HTR-8/SVneo (cell line): ENCODE measurements around the gene SLC6A7.

ENCODE experiments used
- DNase-seq: peaks from one replicate; pipeline ENCODE4 v3.0.0; 2011; ENCODE audit warnings: low spot score, mixed read lengths; ENCODE audit not compliant: insufficient read length
- FAIRE-seq: peaks from 2 replicates; lab custom pipeline; 2011; peaks lifted over from hg19 to GRCh38; lab: Jason Lieb, UNC

Gene SLC6A7

DNA sequence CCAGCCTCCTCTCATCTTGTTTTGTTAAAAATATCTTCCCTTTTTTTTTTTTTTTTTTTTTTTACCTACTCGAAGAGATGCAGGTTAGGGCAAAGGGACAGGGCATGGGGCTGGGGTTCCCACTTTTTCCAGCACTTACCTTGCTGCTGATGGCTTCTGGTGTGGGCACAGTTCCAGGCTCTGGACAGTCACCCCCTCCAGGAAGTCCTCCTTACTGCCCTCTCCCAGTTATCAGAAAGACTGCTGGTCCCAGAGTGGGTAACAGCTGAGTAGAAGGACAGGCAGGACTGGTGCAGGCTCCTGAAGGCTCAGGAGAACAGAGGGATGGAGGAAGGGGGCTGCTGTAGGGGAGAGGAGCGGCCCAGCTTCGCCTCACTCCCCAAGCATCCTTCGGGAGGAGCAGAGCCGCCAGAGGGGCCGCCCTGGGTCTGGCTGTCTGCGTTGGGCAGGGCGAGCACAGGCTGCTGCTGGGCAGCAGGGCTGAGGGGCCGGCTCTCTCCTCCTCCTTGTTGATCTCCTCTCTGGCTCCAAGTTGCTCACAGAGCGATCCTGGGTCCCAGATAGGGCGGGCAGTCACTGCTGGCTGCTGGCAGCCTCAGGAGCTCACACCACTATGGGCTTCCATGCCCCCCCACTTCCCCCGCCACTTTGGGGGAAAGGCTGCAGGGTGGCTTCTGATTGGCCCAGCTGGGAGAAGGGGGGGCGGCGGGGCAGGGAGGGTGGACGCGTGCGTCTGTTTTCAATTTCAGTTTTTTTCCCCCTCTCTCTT is 34.4 kb upstream of the SLC6A7 start, which contains the start of gene PDGFRB:
Gene PDGFRB, minus strand, starts transcription at position 588 of the 769 bp plus-strand sequence. CDS start 18,798 bp downstream, outside the sequence.
- FAIRE-seq (peak; percentile 66), DNase-seq (peak; percentile 86)

DNA sequence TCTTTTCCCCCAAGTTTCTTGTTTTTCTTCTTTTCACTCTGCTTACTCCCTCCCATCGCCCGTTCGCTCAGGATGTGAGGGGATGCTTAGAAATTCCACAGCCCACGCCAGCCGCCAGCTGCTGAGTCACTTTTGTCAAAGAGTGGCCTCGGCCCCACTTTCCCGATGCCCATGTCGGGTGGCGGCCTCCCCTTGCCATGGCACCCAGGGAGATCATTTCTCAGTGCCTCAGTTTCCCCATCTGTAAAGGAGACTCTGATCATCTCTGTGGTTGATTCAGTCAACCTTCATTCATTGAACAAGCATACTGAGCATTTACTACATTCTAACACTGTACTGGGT is 33.9 kb upstream of the SLC6A7 start:
- FAIRE-seq, result no peak

DNA sequence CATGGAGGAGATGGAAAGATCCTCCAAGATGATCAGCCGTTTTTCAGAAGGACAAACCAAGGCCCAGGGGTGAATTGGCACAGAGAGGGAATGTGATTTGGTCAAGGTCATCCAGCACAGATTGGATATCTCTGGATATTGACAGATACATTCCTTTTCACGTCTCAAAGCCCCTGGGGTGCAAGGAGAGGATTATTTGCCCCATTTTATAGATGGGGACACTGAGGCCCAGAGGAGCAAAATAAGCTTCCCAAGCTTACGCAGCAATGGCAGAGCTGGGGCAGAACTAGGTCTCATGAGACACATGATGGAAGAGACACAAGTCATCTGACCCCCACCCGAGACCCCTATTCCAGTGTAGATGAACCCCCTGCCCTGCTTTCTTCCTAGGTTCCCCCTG is 33.3 kb upstream of the SLC6A7 start:
- FAIRE-seq (no peak), DNase-seq (no peak)

More for the DNA sequence above, 33.9 kb upstream of the SLC6A7 start:
- DNase-seq, result no peak

DNA sequence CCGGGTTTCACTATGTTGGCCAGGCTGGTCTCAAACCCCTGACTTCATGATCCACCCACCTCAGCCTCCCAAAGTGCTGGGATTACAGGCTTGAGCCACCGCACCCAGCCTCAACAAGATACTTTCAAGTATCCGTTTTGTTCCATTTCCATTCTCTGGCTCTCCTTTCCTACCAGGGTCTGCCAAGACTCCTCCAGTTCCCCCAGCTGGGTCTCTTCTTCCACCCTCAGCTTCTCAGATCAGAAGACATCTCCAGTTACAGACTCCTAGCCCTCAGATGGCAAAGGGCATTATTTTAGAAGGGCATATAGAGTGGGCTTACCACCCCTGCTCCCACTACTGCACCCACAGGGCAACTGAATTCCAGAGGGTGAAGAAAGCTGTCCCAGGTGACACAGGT is 32.7 kb upstream of the SLC6A7 start:
- no peak for FAIRE-seq
- DNase-seq, result no peak

DNA sequence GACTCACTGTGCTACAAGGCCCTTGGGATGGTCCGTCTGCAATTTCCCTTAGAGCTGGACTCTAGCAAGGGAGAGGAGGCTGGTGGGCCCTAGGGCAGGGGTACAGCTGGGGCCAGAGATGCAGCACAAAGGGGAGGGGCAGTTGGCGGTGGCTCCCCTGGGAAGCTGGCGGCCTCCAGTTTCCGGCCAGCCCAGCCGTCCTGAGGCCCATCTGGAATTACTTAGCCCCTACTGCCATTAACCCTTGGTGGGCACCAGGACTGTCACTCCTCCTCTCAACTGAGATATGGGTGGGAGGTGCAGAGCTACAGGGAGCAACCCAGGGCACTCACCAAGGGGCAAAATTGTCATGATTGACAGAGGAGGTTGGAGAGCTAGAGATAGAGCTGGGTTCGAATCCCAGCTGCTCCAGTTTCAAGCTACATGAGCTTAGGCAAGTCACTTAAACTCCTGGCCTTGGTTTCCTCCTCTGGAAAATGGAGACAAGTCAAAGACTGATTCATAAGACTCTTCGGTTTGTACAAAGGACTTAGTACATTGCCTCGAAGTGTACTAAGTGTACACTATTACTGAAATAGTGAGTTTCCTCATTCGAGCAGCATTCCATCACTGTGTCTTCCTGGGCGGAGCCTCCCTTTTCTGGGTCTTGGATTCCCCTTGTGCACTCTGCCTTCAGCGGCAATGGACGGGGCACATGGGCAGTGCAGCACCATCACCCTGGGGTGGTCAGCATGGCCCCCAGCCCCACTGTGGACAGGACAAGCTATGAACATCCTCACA is 31.5 kb upstream of the SLC6A7 start:
- DNase-seq (no peak), FAIRE-seq (no peak)

DNA sequence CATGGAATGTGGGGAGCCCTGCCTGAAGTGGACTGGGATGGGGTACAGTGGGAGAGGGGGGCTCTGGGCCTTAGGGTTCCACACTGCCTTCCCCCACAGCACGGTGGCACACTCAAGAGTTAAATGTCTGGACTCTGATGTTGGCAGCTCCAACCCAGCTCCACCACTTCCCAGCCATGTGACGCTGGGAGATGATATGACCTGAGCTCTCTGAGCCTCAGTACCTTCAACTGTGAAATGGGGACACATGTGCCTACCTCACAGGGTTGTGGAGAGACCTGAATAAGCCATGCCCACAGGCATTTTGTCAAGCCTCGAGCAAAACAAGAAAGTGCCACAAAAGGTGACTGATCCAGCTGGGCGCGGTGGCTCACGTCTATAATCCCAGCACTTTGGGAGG is 30.8 kb upstream of the SLC6A7 start:
- no peak for DNase-seq
- no peak for FAIRE-seq

DNA sequence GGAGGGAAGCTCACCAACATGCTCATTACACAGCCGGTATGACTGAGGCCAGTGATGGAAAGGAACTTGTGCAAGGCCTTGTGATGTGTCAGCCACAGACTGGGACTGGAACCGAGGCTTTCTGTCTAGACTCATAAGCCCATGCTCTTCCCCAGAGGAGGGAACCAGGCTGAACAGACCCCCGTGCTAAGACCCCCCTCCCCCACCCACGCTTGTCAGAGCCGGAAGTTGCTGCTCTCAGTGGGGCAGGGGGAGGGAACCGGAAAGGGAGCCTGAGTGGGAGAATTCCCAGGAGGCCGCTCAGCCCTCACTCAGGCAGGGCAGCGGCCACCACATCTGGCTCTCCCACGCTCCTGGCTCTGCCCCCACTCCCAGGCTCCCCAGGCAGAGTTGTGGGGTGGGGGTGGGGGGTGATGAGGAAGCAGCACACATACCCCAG is 30.1 kb upstream of the SLC6A7 start:
- FAIRE-seq (no peak), DNase-seq (no peak)

DNA sequence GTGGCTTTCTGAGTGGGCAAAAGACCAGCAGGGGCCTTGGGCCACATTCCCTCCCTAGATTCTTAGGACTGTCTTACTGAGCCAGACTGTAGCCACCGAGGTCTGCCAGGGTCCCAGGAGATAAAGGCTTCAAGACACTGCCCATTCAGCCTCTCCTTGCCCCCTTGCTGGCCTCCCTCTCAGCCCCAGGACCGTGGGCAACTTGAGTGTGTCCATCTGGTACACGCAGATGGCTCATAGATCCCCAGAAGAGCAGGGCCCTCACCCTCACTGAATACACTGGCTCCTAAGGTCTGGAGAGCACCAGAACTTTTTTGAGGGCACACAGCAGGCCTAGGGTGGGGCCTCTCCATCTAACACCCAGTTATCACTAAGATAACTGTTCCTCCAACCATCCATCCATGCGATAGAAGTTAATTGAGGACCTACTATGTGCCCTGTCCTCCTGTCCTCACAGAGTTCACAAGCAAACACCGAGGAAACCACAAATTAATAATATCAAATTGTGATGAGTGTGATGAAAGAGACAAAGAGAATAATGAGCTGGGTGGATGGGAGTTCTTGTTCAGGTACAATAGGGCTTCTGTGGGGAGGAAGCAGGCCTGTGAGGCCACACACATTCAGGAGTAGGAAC is 29.3 kb upstream of the SLC6A7 start:
- DNase-seq (no peak), FAIRE-seq (no peak)

DNA sequence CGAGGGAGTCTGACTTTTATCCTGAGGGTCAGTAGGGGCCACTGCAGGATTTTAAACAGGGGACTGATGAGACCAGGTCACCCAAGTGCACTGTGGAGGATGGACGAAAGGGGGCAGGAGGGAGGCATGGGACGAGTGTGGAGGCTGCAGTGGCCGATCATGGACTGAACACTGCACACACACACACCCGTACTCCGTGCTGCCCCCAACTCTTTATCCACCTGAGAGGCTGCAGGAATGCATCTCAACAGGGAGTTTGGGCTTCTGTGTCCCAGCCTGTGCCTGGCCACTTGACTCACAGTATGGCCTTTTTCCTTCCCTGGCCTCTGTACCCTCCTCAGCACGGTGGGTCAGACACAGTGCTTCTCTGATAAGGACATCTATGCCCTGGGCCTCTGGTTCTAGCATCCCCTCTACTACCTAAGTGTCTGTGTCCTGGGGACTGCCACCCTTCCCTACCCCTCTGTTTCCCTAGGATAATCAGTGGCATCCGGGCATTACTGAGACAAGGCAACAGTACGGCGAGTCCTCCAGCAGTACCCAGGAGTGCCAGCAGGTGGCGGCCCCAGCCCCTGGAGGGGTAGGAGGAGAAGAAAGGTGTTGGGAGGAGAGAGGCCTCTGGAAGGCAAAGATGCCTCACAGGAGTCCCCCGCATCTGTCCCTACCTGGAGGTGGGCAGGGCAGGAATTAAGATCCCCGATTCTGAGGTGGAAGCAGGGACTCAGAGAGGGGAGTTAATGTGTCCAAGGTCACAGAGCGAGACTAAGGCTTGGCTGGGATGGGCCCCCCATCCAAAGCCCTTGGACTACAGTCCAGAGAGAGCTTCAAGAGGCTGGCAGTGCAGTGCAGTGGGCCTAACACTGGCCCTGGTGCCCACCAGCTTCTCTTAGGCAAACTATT is 28.4 kb upstream of the SLC6A7 start:
- peak; percentile 69 for FAIRE-seq

DNA sequence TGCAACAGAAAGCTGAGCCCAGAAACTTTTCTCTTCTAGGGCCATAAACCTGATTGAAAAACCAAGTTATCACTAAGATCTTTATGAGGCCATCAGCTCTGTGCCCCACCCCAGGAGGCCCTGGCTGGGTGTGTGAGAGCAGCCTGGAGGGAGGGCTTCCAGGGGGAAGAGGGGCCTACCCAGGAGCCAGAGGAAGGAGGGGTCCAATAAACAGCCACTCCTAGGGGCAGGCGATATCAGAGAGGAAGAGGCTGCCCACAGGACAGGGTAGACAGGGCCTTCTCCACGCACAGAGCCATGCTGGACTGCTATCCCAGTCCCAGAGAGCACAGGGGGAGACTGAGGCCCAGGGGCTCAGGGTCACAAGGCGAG is 27.7 kb upstream of the SLC6A7 start:
- FAIRE-seq, result no peak
- no peak for DNase-seq

More for the DNA sequence above, 28.4 kb upstream of the SLC6A7 start:
- peak; percentile 85 for DNase-seq

DNA sequence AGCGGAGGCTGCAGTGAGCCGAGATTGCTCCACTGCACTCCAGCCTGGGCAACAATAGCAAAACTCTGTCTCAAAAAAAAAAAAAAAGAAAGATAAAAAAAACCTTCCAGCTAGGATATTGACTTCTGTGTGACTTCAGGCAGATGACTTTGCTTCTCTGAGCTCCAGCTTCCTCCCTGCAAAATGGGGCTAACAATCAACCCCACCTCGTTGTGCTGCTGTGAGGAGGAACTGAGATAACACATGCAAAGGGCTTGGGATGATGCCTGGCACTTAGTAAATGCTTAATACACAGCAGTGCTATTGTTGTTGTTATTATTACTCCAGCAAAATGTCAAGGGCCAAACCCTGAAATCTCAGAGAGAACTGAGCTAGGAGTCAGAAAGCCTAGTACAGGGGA is 26.8 kb upstream of the SLC6A7 start:
- FAIRE-seq, result no peak

DNA sequence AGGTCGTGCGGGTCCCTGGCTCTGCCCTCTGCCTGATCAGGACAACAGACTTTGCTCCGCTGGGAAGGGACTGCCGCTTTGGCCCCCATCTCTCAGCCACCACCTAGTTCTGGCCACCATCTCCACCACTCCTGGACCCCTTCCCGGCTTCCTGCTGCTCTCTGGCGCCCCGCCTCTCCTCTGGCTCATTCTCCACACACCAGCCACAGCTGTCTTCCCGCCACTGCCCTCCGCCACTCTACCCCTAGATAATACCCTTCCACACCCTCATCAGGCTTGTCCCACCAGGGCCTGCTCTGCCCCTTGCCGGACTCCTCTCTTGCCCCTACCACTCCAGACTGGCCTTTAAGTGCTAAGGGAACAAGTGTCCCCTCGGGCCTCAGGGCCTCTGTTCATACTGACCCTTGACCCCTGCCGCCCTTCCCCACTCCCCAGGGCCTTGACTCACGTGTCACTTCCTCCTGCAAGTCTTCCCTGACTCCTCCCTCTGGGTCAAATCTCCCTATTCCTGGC is 26.3 kb upstream of the SLC6A7 start:
- FAIRE-seq, result no peak
- no peak for DNase-seq

More for the DNA sequence above, 26.8 kb upstream of the SLC6A7 start:
- DNase-seq, result no peak

DNA sequence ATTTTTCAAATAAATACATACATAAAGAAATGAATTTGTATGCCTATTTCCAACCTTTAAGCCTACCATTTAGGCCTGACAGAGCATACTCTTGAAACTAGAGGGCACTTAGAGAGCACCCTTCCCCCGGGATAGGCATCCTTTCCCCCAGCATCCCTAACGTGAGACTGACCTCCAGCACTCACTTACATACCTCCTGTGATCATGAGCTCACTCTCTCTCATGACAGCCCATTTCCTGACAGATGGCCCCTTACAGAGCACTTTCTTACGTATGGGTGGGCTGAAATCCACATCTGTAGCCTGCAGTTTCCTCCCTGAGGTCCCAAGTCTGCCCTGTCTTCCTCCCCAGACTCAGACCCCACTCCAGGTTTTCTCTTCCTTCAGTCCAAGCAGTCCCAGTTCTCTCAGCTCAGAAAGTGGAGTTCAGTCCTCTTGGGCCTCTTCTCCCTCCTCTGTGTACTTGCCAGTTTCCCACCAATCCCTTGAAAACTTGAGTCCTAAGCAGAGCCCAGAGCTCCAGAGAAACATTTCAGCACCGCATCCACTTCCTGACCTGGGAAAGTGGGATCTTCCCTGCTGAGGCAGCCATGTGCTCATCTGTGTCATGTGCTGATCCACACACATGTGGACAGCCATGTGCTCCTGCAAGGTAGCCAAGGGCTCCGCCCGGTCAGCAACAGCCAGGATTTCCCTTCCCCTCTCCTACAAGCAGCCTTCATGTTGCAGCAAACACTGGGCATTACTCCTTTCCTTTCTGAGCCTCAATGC is 25.5 kb upstream of the SLC6A7 start:
- FAIRE-seq (no peak), DNase-seq (no peak)

DNA sequence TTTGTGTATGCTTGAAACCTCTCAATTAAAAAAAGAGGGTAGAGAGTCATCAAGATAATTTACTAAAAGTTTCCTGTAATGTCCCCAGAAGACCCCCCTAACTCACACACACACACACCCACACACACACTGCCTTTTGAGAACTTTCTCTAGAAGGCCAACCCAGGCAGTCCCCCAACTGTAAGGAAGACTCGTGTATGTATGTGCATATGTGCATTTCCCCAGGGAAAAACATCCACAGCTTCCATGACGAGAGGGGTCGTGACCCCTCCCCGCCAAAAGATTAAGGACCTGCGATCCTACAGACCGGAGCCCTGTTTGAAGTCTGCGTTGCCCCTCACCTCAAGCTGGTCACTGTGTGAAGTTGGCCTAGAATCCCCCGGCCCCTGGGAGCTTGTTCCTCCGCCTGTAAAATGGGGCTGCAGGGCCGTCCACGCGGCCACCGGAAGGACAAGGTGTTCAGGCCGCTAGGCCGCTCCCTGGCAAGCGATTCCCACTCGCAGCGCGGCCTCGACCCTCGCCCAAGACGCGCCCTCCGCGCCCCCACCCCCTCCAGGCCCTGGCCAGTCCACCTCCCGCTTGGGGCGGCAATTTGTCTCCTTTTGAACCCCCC is 23.7 kb upstream of the SLC6A7 start:
- FAIRE-seq, result no peak
- no peak for DNase-seq

DNA sequence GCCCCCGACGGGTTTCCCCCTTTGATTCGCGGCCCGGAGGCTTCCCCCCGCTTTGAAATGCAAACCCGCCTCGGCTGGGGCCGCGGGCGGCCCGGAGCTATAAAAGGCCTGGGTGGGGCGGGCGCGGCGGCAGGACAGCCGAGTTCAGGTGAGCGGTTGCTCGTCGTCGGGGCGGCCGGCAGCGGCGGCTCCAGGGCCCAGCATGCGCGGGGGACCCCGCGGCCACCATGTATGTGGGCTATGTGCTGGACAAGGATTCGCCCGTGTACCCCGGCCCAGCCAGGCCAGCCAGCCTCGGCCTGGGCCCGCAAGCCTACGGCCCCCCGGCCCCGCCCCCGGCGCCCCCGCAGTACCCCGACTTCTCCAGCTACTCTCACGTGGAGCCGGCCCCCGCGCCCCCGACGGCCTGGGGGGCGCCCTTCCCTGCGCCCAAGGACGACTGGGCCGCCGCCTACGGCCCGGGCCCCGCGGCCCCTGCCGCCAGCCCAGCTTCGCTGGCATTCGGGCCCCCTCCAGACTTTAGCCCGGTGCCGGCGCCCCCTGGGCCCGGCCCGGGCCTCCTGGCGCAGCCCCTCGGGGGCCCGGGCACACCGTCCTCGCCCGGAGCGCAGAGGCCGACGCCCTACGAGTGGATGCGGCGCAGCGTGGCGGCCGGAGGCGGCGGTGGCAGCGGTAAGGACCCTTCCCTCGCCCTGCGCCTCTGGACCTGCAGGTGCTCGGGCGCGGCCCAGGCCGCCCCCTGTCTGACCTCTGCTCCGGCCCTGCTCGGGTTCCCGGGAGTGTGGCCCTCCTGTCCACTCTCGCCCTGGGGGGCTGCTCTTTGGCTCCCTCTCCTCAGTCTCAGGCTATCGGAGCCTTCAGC is 23.0 kb upstream of the SLC6A7 start, which contains the start of gene CDX1:
Gene CDX1, plus strand, starts transcription at position 129 of the 862 bp plus-strand sequence. Its CDS starts 99 bp downstream, at position 228.
- FAIRE-seq (no peak), DNase-seq (no peak)

DNA sequence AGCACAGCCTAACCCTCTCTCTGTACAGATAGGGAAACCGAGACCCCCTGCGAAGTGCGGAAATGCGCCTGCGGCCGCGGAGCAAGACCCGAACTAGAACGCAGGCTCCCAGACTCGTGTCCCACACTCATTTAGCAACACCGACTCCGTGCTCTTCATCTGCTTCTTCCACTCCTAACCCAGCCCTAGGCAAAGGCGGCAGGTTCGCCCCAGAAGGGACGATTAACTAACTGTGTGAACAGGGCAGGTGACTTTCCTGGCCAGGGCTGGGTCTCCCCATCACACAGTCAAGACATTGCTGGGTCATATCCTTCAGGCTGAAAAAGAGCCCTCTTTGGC is 22.4 kb upstream of the SLC6A7 start:
- DNase-seq (no peak), FAIRE-seq (no peak)

DNA sequence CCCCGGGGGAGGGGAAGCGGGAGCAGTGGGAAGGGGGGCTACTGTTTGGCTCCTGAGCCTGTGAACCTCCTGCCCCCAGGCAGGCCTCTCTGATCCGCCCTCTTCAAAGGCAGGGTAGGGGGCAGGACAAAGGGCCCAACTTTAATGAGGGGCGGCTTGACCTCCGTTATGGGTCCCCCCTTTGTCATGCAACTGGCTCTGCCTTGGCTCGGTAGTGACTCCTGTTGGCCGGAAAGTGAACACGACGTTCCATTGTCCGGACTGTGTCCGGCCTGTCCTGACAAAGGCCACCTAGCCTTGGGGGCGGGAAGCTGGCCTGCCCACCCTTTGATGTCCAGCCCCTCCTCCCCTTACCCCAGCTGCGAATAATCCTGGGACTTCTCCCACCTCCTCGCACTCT is 22.0 kb upstream of the SLC6A7 start:
- no peak for DNase-seq
- FAIRE-seq, result no peak

DNA sequence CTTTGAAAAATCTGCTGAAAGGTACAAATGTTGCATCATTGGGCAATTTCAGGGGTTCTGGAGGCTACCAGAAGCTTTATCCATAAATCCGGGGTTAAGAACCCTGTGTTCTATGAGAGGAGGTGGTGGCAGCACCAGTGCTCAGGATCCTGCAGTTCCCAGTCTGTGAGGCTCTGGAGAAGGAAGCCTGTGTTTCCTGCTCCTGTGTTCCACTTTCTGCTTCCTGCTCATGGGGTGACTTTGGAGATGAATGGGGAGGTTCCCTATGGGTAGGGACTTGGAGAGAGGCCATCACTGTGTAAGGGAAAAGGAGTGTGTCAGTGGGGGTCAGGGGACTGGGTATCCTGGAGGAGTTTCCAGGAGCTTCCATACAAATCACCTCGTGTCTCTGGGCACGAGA is 21.0 kb upstream of the SLC6A7 start:
- FAIRE-seq (no peak), DNase-seq (no peak)
